K562 (cell line): ENCODE measurements around the gene LY6G5B. TPM values are rescaled to one million over a fixed set of nuclear protein-coding genes. Genes with fewer than 3 reads are reported as not detected.

Experiments used
- CBFB ChIP-seq: sonication (generic); formaldehyde crosslinking; IDR thresholded peaks from 2 replicates; pipeline ENCODE4 v1.4.0; 2020; ENCODE audit warnings: mild to moderate bottlenecking, missing genetic modification reagents
- CBX5 ChIP-seq: IDR thresholded peaks from 2 replicates; pipeline ENCODE4 v1.6.1; 2014; ENCODE audit warnings: low read depth, borderline replicate concordance
- CBX8 ChIP-seq: fragments of 200-600 bp; sonication (generic); IDR thresholded peaks from 2 replicates; pipeline ENCODE4 v1.6.1; 2012; ENCODE audit warnings: borderline replicate concordance, mixed run types, low read depth, mild to moderate bottlenecking, moderate library complexity, mixed read lengths, low read length, control low read depth, inconsistent platforms; ENCODE audit not compliant: poor library complexity, severe bottlenecking; ENCODE audit errors: extremely low read depth
- ELF4 ChIP-seq: fragments of 450-650 bp; formaldehyde crosslinking; IDR thresholded peaks from 2 replicates; pipeline ENCODE4 v1.4.0; 2022; ENCODE audit warnings: missing genetic modification characterization
- ESRRA ChIP-seq: fragments of 450-650 bp; IDR thresholded peaks from 2 replicates; pipeline ENCODE4 v1.6.1; 2014; ENCODE audit warnings: low read depth, mild to moderate bottlenecking, moderate library complexity, borderline replicate concordance
- ETS2 ChIP-seq: IDR thresholded peaks from 2 replicates; pipeline ENCODE4 v1.6.1; 2016; ENCODE audit warnings: borderline replicate concordance, missing genetic modification characterization, mild to moderate bottlenecking, moderate library complexity, missing compliant biosample characterization; ENCODE audit not compliant: poor library complexity, severe bottlenecking
- EWSR1 ChIP-seq: fragments of 450-650 bp; IDR thresholded peaks from 2 replicates; pipeline ENCODE4 v1.6.1; 2018; ENCODE audit warnings: borderline replicate concordance, mild to moderate bottlenecking, low read depth, moderate library complexity; ENCODE audit not compliant: partially characterized antibody
- FIP1L1 ChIP-seq: fragments of 200-400 bp; formaldehyde crosslinking; IDR thresholded peaks from 2 replicates; pipeline ENCODE4 v1.6.1; 2018; ENCODE audit warnings: mild to moderate bottlenecking, low read depth, low read length; ENCODE audit not compliant: poor library complexity, severe bottlenecking
- GTF2F1 ChIP-seq: IDR thresholded peaks from 2 replicates; pipeline ENCODE4 v1.6.1; 2011; ENCODE audit warnings: low read depth, low read length, improper control_type of control experiment
- HNRNPLL ChIP-seq: fragments of 200-400 bp; formaldehyde crosslinking; IDR thresholded peaks from 2 replicates; pipeline ENCODE4 v1.6.1; 2017; ENCODE audit warnings: low read length, low read depth, mild to moderate bottlenecking; ENCODE audit not compliant: poor library complexity, severe bottlenecking
- JUND ChIP-seq, 2 experiments: IDR thresholded peaks; 2 replicates in 1 of 2; 3 replicates in 1 of 2; pipeline ENCODE4 v1.6.1; 2011; ENCODE audit warnings: borderline replicate concordance in 2 of 2, low read depth in 2 of 2, low read length in 2 of 2, improper control_type of control experiment in 1 of 2, missing biosample characterization in 1 of 2, missing genetic modification characterization in 1 of 2, missing genetic modification reagents in 1 of 2
- MTA3 ChIP-seq: fragments of 450-650 bp; formaldehyde crosslinking; IDR thresholded peaks from 2 replicates; pipeline ENCODE4 v1.6.1; 2017; ENCODE audit warnings: mild to moderate bottlenecking, borderline replicate concordance
- NCOA1 ChIP-seq: fragments of 450-650 bp; IDR thresholded peaks from 2 replicates; pipeline ENCODE4 v1.6.1; 2016; ENCODE audit warnings: low read depth
- NELFE ChIP-seq: IDR thresholded peaks from 2 replicates; pipeline ENCODE4 v1.6.1; 2011; ENCODE audit warnings: mild to moderate bottlenecking; ENCODE audit not compliant: insufficient read depth, insufficient read length
- NR2F6 ChIP-seq: fragments of 450-650 bp; formaldehyde crosslinking; IDR thresholded peaks from 2 replicates; pipeline ENCODE4 v1.4.0; 2020; ENCODE audit warnings: mild to moderate bottlenecking
- POLR2AphosphoS2 ChIP-seq: IDR thresholded peaks from 2 replicates; pipeline ENCODE4 v1.6.1; 2012; ENCODE audit warnings: low read length, improper control_type of control experiment
- SMAD1 ChIP-seq: fragments of 150-350 bp; IDR thresholded peaks from 2 replicates; pipeline ENCODE4 v1.6.1; 2014; ENCODE audit warnings: low read length, low read depth; ENCODE audit not compliant: partially characterized antibody
- TRIM28 ChIP-seq: fragments of 450-650 bp; IDR thresholded peaks from 2 replicates; pipeline ENCODE4 v1.6.1; 2017
- ZFPM2 ChIP-seq: fragments of 250-450 bp; sonication (Bioruptor Pico); IDR thresholded peaks from 2 replicates; pipeline ENCODE4 v1.5.1; 2022; ENCODE audit warnings: mild to moderate bottlenecking
- ZNF41 ChIP-seq: fragments of 250-450 bp; sonication (Bioruptor Pico); conservative IDR thresholded peaks from 2 replicates; pipeline ENCODE4 v1.4.0; 2020; ENCODE audit warnings: mild to moderate bottlenecking
- polyA plus RNA-seq, 8 experiments: library from polyadenylated mRNA; depleted of rRNA in 4 of 8; stranded (reverse) in 5 of 8; unstranded in 3 of 8; fragments of >200 nt; fragmentation: Nextera tagmentation in 2 of 8; fragmentation: Illumina TruSeq in 1 of 8; extraction: Ambion mirVana in 2 of 8; extraction: Trizol in 1 of 8; gene quantifications; 2 replicates each; pipeline versions ENCODE4 v1.2.1 to v1.2.3, GENCODE V29; 2011 to 2014; ENCODE audit warnings: inconsistent platforms in 1 of 8, missing spikeins in 1 of 8
- total RNA-seq, 7 experiments: library from RNA; depleted of rRNA in 6 of 7; stranded (reverse); fragments of >200 nt in 6 of 7; fragmentation: Illumina TruSeq in 2 of 7; extraction: Trizol in 2 of 7; gene quantifications; 2 replicates each; pipeline versions ENCODE4 v1.2.1 to v1.2.3, GENCODE V29; 2011 to 2021; ENCODE audit warnings: low replicate concordance in 1 of 7
- TF ChIP-seq, protein P1 (sequence below): sonication (generic); formaldehyde crosslinking; IDR thresholded peaks from 2 replicates; pipeline ENCODE4 v1.8.0; 2023; ENCODE audit warnings: mild to moderate bottlenecking, missing genetic modification reagents
- TF ChIP-seq, protein P2 (sequence below), 2 experiments: fragments of 450-650 bp in 1 of 2; sonication (generic) in 1 of 2; formaldehyde crosslinking; conservative IDR thresholded peaks; 2 replicates each; pipeline versions ENCODE4 v1.4.0 to v1.8.1; 2020 to 2022; ENCODE audit warnings: mild to moderate bottlenecking in 1 of 2, missing genetic modification reagents in 1 of 2
- TF ChIP-seq, protein P3 (sequence below): sonication (generic); formaldehyde crosslinking; IDR thresholded peaks from 2 replicates; pipeline ENCODE4 v1.8.1; 2023; ENCODE audit warnings: mild to moderate bottlenecking, missing genetic modification reagents

The LY6G5B gene
- total and polyA plus RNA-seq, 9 of the 15 experiments (the other 6 are each of a cell fraction or from before 2014, with no cell fraction given), result 6.0 to 27.0 (median 7.5) TPM

DNA sequence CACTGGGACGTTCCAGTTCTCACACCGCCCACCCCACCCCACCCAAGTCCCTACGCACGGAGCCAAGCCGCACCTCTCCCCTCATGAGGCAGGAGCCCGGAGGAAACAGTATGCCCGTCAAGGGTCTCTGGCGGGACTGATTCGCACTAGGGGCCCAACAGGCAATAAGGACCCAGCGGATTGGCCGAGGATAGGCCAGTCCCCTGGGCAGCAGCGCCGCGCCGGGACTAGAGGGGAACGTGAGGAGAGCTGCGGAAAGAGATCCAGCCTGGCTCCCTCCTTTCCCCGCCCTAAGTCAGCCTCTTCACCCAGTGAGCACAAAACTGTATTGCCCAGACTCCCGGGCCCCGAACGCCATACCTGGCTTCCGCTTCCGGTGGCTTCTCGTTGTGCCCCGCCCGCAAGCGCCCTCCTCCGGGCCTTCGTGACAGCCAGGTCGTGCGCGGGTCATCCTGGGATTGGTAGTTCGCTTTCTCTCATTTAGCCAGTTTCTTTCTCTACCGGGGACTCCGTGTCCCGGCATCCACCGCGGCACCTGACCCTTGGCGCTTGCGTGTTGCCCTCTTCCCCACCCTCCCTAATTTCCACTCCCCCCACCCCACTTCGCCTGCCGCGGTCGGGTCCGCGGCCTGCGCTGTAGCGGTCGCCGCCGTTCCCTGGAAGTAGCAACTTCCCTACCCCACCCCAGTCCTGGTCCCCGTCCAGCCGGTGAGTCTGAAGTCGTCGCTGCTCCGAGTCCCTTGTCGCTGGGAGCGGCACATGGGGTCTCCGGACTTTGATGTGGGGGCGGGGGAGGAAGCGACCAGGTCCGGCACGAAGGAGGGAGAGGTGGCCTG lies 4.1 kb upstream of the LY6G5B start, which contains the start of gene CSNK2B (continued):
- peak; percentile 88 for TF ChIP-seq SMAD1
- peak; percentile 76; the same call in 1 of the 2 replicates for TF ChIP-seq ELF4 (CRISPR knock-in tag)
- peak; percentile 87 for TF ChIP-seq FIP1L1
- TF ChIP-seq, protein P1, sequence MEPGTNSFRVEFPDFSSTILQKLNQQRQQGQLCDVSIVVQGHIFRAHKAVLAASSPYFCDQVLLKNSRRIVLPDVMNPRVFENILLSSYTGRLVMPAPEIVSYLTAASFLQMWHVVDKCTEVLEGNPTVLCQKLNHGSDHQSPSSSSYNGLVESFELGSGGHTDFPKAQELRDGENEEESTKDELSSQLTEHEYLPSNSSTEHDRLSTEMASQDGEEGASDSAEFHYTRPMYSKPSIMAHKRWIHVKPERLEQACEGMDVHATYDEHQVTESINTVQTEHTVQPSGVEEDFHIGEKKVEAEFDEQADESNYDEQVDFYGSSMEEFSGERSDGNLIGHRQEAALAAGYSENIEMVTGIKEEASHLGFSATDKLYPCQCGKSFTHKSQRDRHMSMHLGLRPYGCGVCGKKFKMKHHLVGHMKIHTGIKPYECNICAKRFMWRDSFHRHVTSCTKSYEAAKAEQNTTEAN (CRISPR knock-in tag), result peak; percentile 6; the same call in 1 of the 2 replicates
- TF ChIP-seq ESRRA, result peak; percentile 87
- no peak; the same call in none of the 2 replicates for TF ChIP-seq MTA3
- TF ChIP-seq, protein P2, sequence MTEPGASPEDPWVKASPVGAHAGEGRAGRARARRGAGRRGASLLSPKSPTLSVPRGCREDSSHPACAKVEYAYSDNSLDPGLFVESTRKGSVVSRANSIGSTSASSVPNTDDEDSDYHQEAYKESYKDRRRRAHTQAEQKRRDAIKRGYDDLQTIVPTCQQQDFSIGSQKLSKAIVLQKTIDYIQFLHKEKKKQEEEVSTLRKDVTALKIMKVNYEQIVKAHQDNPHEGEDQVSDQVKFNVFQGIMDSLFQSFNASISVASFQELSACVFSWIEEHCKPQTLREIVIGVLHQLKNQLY (CRISPR knock-in tag; conservative IDR thresholded peaks at IDR 0.05), result peak in 1 of 2 experiments; percentile 84; a peak in 2 of 4 replicates
- no peak for TF ChIP-seq EWSR1
- TF ChIP-seq POLR2AphosphoS2, result no peak
- TF ChIP-seq, protein P3, sequence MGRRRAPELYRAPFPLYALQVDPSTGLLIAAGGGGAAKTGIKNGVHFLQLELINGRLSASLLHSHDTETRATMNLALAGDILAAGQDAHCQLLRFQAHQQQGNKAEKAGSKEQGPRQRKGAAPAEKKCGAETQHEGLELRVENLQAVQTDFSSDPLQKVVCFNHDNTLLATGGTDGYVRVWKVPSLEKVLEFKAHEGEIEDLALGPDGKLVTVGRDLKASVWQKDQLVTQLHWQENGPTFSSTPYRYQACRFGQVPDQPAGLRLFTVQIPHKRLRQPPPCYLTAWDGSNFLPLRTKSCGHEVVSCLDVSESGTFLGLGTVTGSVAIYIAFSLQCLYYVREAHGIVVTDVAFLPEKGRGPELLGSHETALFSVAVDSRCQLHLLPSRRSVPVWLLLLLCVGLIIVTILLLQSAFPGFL (CRISPR knock-in tag), result no peak
- TF ChIP-seq CBFB (CRISPR knock-in tag), result no peak
- TF ChIP-seq NCOA1, result peak; percentile 27; the same call in 1 of the 2 replicates
- no peak; the same call in 1 of the 2 replicates for TF ChIP-seq ZNF41 (CRISPR knock-in tag)
- TF ChIP-seq HNRNPLL, result peak; percentile 41
- TF ChIP-seq GTF2F1, result peak; percentile 29; the same call in 1 of the 2 replicates
- TF ChIP-seq JUND (IDR thresholded peaks at IDR 0.05; ENCODE audit: borderline replicate concordance, low read depth, low read length), result peak; percentile 80
- peak; percentile 19; the same call in 1 of the 3 replicates for TF ChIP-seq JUND (tag; IDR thresholded peaks at IDR 0.05; ENCODE audit: borderline replicate concordance, low read depth, low read length)
- no peak for TF ChIP-seq NELFE
- TF ChIP-seq CBX5, result no peak
- TF ChIP-seq ETS2 (tag), result peak; percentile 10
- peak; percentile 84 for TF ChIP-seq NR2F6 (CRISPR knock-in tag)
- TF ChIP-seq TRIM28, result no peak; the same call in 1 of the 2 replicates
- peak; percentile 80; the same call in 1 of the 2 replicates for TF ChIP-seq ZFPM2 (CRISPR knock-in tag)
- no peak for TF ChIP-seq CBX8
